B cell (primary cell): ENCODE results near the gene MYO5C. TPM values are rescaled to one million over a fixed set of nuclear protein-coding genes. Genes with fewer than 3 reads are reported as not detected.

Source experiments
- ATAC-seq: fragments of 200-7000 bp; cut with Tn5 transposase; one replicate; pipeline ENCODE4 v1.10.0; 2021; ENCODE audit warnings: low read depth, mild to moderate bottlenecking, moderate number of reproducible peaks, moderate library complexity
- CTCF ChIA-PET: fragments of 350-600 bp; sonication (Branson Sonifier 250); formaldehyde crosslinking; loops from one replicate; lab custom pipeline; 2021; ENCODE audit warnings: antibody characterized with exemption, inconsistent platforms; lab: Charles Lee
- POLR2A ChIA-PET: fragments of 350-600 bp; sonication (Branson Sonifier 250); formaldehyde crosslinking; loops from one replicate; lab custom pipeline; 2021; ENCODE audit warnings: antibody characterized with exemption; lab: Charles Lee
- DNase-seq: peaks from one replicate; pipeline ENCODE4 v3.0.0; 2013
- H2AFZ ChIP-seq: 2 replicates; pipeline ENCODE4 v1.6.1; 2012; ENCODE audit warnings: mild to moderate bottlenecking, low read depth, low read length; ENCODE audit not compliant: insufficient read depth, poor library complexity, severe bottlenecking
- H3K27ac ChIP-seq, 2 donors: 1 replicate in 1 of 2; 2 replicates in 1 of 2; pipeline ENCODE4 v1.5.1; 2012 to 2013; ENCODE audit warnings: low read length in 2 of 2, mild to moderate bottlenecking in 2 of 2, moderate library complexity in 1 of 2
- H3K27me3 ChIP-seq, 4 experiments: fragments of 200-600 bp in 1 of 4; sonication (generic) in 1 of 4; replicated peaks in 1 of 4; 1 replicate in 2 of 4; 2 replicates in 2 of 4; pipeline versions ENCODE4 v1.6.1 to v1.7.0; 2013 to 2016; ENCODE audit warnings: low read length in 3 of 4, mild to moderate bottlenecking in 2 of 4, mixed read lengths in 1 of 4, moderate library complexity in 1 of 4; ENCODE audit not compliant: insufficient read depth in 4 of 4, control insufficient read depth in 3 of 4; ENCODE audit errors: control extremely low read depth in 1 of 4
- H3K36me3 ChIP-seq, 2 experiments: replicated peaks in 1 of 2; 1 replicate in 1 of 2; 2 replicates in 1 of 2; pipeline versions ENCODE4 v1.6.1 to v1.7.1; 2013; ENCODE audit warnings: low read length in 1 of 2; ENCODE audit not compliant: insufficient read depth in 2 of 2, control insufficient read depth in 1 of 2; ENCODE audit errors: control extremely low read depth in 1 of 2, extremely low read depth in 1 of 2
- H3K4me1 ChIP-seq, 2 donors: fragments of 200-600 bp in 1 of 2; sonication (generic) in 1 of 2; 1 replicate in 1 of 2; 2 replicates in 1 of 2; pipeline versions ENCODE4 v1.5.1 to v1.6.1; 2013 to 2017; ENCODE audit warnings: low read length in 2 of 2; ENCODE audit not compliant: control insufficient read depth in 2 of 2, insufficient read depth in 2 of 2
- H3K4me2 ChIP-seq: replicated peaks from 2 replicates; pipeline ENCODE3; 2012; ENCODE audit warnings: mild to moderate bottlenecking, low read depth, low read length; ENCODE audit not compliant: poor library complexity, severe bottlenecking
- H3K4me3 ChIP-seq, 5 experiments: fragments of 200-600 bp in 1 of 5; sonication (generic) in 1 of 5; 1 replicate in 3 of 5; 2 replicates in 2 of 5; pipeline versions ENCODE4 v1.5.1 to v1.7.0; 2011 to 2016; ENCODE audit warnings: low read length in 4 of 5, mild to moderate bottlenecking in 4 of 5, low read depth in 2 of 5, control low read depth in 1 of 5, moderate library complexity in 1 of 5; ENCODE audit not compliant: insufficient read depth in 1 of 5; ENCODE audit errors: control extremely low read depth in 1 of 5, extremely low read depth in 1 of 5
- H3K79me2 ChIP-seq: fragments of 200-600 bp; sonication (generic); one replicate; pipeline ENCODE4 v1.6.0; 2016; ENCODE audit warnings: low read length; ENCODE audit not compliant: control insufficient read depth, insufficient read depth
- H3K9ac ChIP-seq: fragments of 200-600 bp; sonication (generic); 2 replicates; pipeline ENCODE4 v1.6.1; 2017; ENCODE audit warnings: mild to moderate bottlenecking, low read length, moderate library complexity
- H3K9me3 ChIP-seq, 3 donors: one replicate each; pipeline versions ENCODE4 v1.6.1 to v1.7.1; 2013; ENCODE audit warnings: low read length in 2 of 3; ENCODE audit not compliant: control insufficient read depth in 2 of 3, insufficient read depth in 1 of 3; ENCODE audit errors: control extremely low read depth in 1 of 3
- H4K20me1 ChIP-seq: 2 replicates; pipeline ENCODE4 v1.6.0; 2012; ENCODE audit warnings: mild to moderate bottlenecking, low read length; ENCODE audit not compliant: insufficient read depth, control insufficient read depth, poor library complexity, severe bottlenecking
- H3K27ac Mint-ChIP-seq: one replicate; pipeline ENCODE4 v1.8.0; 2021; ENCODE audit warnings: mixed read lengths
- H3K27me3 Mint-ChIP-seq: one replicate; pipeline ENCODE4 v1.8.0; 2021; ENCODE audit warnings: mixed read lengths
- H3K4me1 Mint-ChIP-seq: one replicate; pipeline ENCODE4 v1.8.0; 2021; ENCODE audit warnings: mixed read lengths
- H3K4me3 Mint-ChIP-seq: one replicate; pipeline ENCODE4 v1.8.0; 2021; ENCODE audit warnings: mixed read lengths
- H3K9me3 Mint-ChIP-seq: one replicate; pipeline ENCODE4 v1.8.0; 2022; ENCODE audit warnings: mixed read lengths; ENCODE audit not compliant: insufficient read depth
- CTCF ChIP-seq: fragments of 200-600 bp; IDR thresholded peaks from one replicate; pipeline ENCODE4 v1.8.0; 2022; ENCODE audit warnings: antibody characterized with exemption, mild to moderate bottlenecking
- EZH2 ChIP-seq: IDR thresholded peaks from 2 replicates; pipeline ENCODE4 v1.6.1; 2012; ENCODE audit warnings: borderline replicate concordance, low read depth, mild to moderate bottlenecking, moderate library complexity, low read length; ENCODE audit not compliant: insufficient read depth, poor library complexity, severe bottlenecking
- WGBS: methylation state at CpG from one replicate; pipeline ENCODE4 v1.1.5; 2013; ENCODE audit warnings: missing lambda C conversion rate; ENCODE audit not compliant: insufficient coverage; 5-methylcytosine and 5-hydroxymethylcytosine counted together
- intact Hi-C: fragments of 100-400 bp; cut with micrococcal nuclease; formaldehyde crosslinking; loops from one replicate; pipeline ENCODE4 v1.10.0; 2022
- polyA plus RNA-seq: library from polyadenylated mRNA; depleted of rRNA; stranded (reverse); fragments of >200 nt; gene quantifications from 2 replicates; pipeline ENCODE4 v1.2.3, GENCODE V29; 2012
- total RNA-seq, 2 donors: library from RNA; stranded (reverse); fragments of 120-200 nt in 1 of 2; gene quantifications; 1 replicate in 1 of 2; 2 replicates in 1 of 2; pipeline versions ENCODE4 v1.2.3 to v1.2.4, GENCODE V29; 2013 to 2022

The MYO5C gene
- total and polyA plus RNA-seq, 2 donors (not counting 1 experiment from before 2014, with no cell fraction given), result 0.54 to 4.5 TPM

- H3K27me3 Mint-ChIP-seq, result no peaks in the 10 kb centered on the region
- no peak overlapping the region for H3K4me3 Mint-ChIP-seq
- Histone ChIP-seq H3K4me3 (no peak overlapping the region), H3K4me1 (peaks cover 7 to 8% of the 10 kb centered on the region in 2 donors), H3K36me3 (peaks cover 23 to 45% of the 10 kb centered on the region in 2 experiments), H4K20me1 (no peaks in the 10 kb centered on the region), H2AFZ (peak overlapping the region; percentile 53), H3K79me2 (no peaks in the 10 kb centered on the region), H3K4me2 (peak overlapping the region; percentile 25), H3K9me3 (no peaks in the 10 kb centered on the region), H3K27me3 (no peaks in the 10 kb centered on the region), H3K9ac (no peak overlapping the region), H3K27ac (peak overlapping the region in 1 of 2 donors; percentile 20)
- intact Hi-C loops, result loop anchor here (1.0 to 10.0 kb wide), 4 partner anchors 135 to 404 kb away; partner anchors contain the start of gene ATOSA
- peak overlapping the region; percentile 74 for H3K27ac Mint-ChIP-seq
- H3K9me3 Mint-ChIP-seq, result no peaks in the 10 kb centered on the region
- CTCF ChIA-PET, result interaction anchor here (0.6 to 4.5 kb wide), 24 partner anchors 12 to 480 kb away, joined by 3 to 45 read pairs (median 4); partner anchors contain the start of gene MYO5A
- 13% methylated on average over 3 of the region's 6 CpGs for WGBS
- ATAC-seq (peak; percentile 90), DNase-seq (peak; percentile 67)
- peaks cover 10% of the 10 kb centered on the region for H3K4me1 Mint-ChIP-seq
- peak; percentile 66 for TF ChIP-seq CTCF
- TF ChIP-seq EZH2, result no peak
- POLR2A ChIA-PET, result no interaction called here
These were observed 36.1 kb upstream of the MYO5C start for GRCh38 chr15:52331490-52332240.

- peaks cover 10% of the 10 kb centered on the region for H3K4me1 Mint-ChIP-seq
- no peak overlapping the region for H2AFZ ChIP-seq
- no peak overlapping the region for H3K9ac ChIP-seq
- no peak overlapping the region for H3K27ac ChIP-seq
- no peak overlapping the region for H3K27ac Mint-ChIP-seq
- peaks cover 7 to 8% of the 10 kb centered on the region in 2 donors for H3K4me1 ChIP-seq
- WGBS, result no CpG with 5 or more reads among the region's 1 CpG
- H3K9me3 ChIP-seq, result no peaks in the 10 kb centered on the region
- intact Hi-C loops, result loop anchor here (10.0 kb wide), 1 partner anchor 345 kb away; the partner anchor contains the start of gene ATOSA
- H3K79me2 ChIP-seq, result no peaks in the 10 kb centered on the region
- no peak for DNase-seq
- H3K9me3 Mint-ChIP-seq, result no peaks in the 10 kb centered on the region
- peaks cover 21 to 45% of the 10 kb centered on the region in 2 experiments for H3K36me3 ChIP-seq
- H3K27me3 ChIP-seq, result no peaks in the 10 kb centered on the region
- ChIA-PET POLR2A (no interaction called here), CTCF (no interaction called here)
- no peak overlapping the region for H3K4me3 Mint-ChIP-seq
- H4K20me1 ChIP-seq, result no peaks in the 10 kb centered on the region
- no peak for TF ChIP-seq EZH2
- TF ChIP-seq CTCF, result no peak
- ATAC-seq, result no peak
- no peaks in the 10 kb centered on the region for H3K27me3 Mint-ChIP-seq
- H3K4me2 ChIP-seq, result no peak overlapping the region
- H3K4me3 ChIP-seq, result no peak overlapping the region
These were observed 34.4 kb upstream of the MYO5C start for GRCh38 chr15:52329987-52330386.
